ENCODE data around the gene GRID2IP. TPM values are rescaled to one million over a fixed set of nuclear protein-coding genes. Genes with fewer than 3 reads are reported as not detected.
A peak's percentile ranks its signal among the peaks of the same experiment; 100 is the strongest.

The GRID2IP gene
- total RNA-seq, 1 experiment from 2014 or later: 1.4 TPM

GRCh38 chr7:6505685-6506559, 45.3 kb downstream of the GRID2IP start:
- CTCF ChIA-PET: interaction anchor here (0.7 kb wide), 1 partner anchor 1387 kb away, joined by 3 read pairs; no protein-coding TSS in a partner anchor
- peaks cover 25% of the 10 kb centered on the region for H3K27me3 Mint-ChIP-seq (ENCODE audit: unreplicated experiment)
- no peak overlapping the region for H3K27ac Mint-ChIP-seq (ENCODE audit: unreplicated experiment)
- peaks cover 20% of the 10 kb centered on the region for H3K36me3 Mint-ChIP-seq (ENCODE audit: insufficient read depth, unreplicated experiment)
- no TSS peak for BruUV-seq (replicated peaks)
- DNase-seq: no peak
- intact Hi-C loops (cut with micrococcal nuclease; ENCODE audit: unreplicated experiment): no loop called here
- no peaks in the 10 kb centered on the region for H3K9me3 Mint-ChIP-seq (ENCODE audit: low read depth, unreplicated experiment)
- H3K4me3 Mint-ChIP-seq (ENCODE audit: low read depth, unreplicated experiment): no peak overlapping the region
- no peak for TF ChIP-seq CTCF (IDR thresholded peaks at IDR 0.05; ENCODE audit: unreplicated experiment)
- peaks cover 7% of the 10 kb centered on the region for H3K4me1 Mint-ChIP-seq (ENCODE audit: low read depth, unreplicated experiment)

GRCh38 chr7:6504996-6505395, 46.3 kb downstream of the GRID2IP start:
- H3K27me3 Mint-ChIP-seq (ENCODE audit: unreplicated experiment): peaks cover 25% of the 10 kb centered on the region
- H3K9me3 Mint-ChIP-seq (ENCODE audit: low read depth, unreplicated experiment): no peaks in the 10 kb centered on the region
- CTCF ChIA-PET: interaction anchor here (0.6 to 0.7 kb wide), 2 partner anchors 9 to 1386 kb away, joined by 3 to 9 read pairs; no protein-coding TSS in a partner anchor
- DNase-seq: no peak
- no TSS peak for BruUV-seq (replicated peaks)
- H3K4me1 Mint-ChIP-seq (ENCODE audit: low read depth, unreplicated experiment): peaks cover 7% of the 10 kb centered on the region
- intact Hi-C loops (cut with micrococcal nuclease; ENCODE audit: unreplicated experiment): no loop called here
- peak overlapping the region; percentile 58 for H3K27ac Mint-ChIP-seq (ENCODE audit: unreplicated experiment)
- peak overlapping the region; percentile 84 for H3K4me3 Mint-ChIP-seq (ENCODE audit: low read depth, unreplicated experiment)
- peaks cover 20% of the 10 kb centered on the region for H3K36me3 Mint-ChIP-seq (ENCODE audit: insufficient read depth, unreplicated experiment)
- TF ChIP-seq CTCF (IDR thresholded peaks at IDR 0.05; ENCODE audit: unreplicated experiment): no peak

- Mint-ChIP-seq H3K27me3 (ENCODE audit: unreplicated experiment) (peaks cover 24% of the 10 kb centered on the region), H3K9me3 (ENCODE audit: low read depth, unreplicated experiment) (no peaks in the 10 kb centered on the region)
These were observed 48.4 kb downstream of the GRID2IP start for GRCh38 chr7:6502886-6503285.

More at GRCh38 chr7:6502886-6503285, 48.4 kb downstream of the GRID2IP start:
- peaks cover 20% of the 10 kb centered on the region for H3K36me3 Mint-ChIP-seq (ENCODE audit: insufficient read depth, unreplicated experiment)
- intact Hi-C loops (cut with micrococcal nuclease; ENCODE audit: unreplicated experiment): no loop called here
- TSS peak; percentile 45 for BruUV-seq (replicated peaks)
- no peak overlapping the region for H3K27ac Mint-ChIP-seq (ENCODE audit: unreplicated experiment)
- CTCF ChIA-PET: interaction anchor here (0.5 kb wide), 1 partner anchor 17 kb away, joined by 3 read pairs; no protein-coding TSS in a partner anchor
- peak overlapping the region; percentile 84 for H3K4me3 Mint-ChIP-seq (ENCODE audit: low read depth, unreplicated experiment)
- no peak for TF ChIP-seq CTCF (IDR thresholded peaks at IDR 0.05; ENCODE audit: unreplicated experiment)
- no peak for DNase-seq
- peaks cover 7% of the 10 kb centered on the region for H3K4me1 Mint-ChIP-seq (ENCODE audit: low read depth, unreplicated experiment)
